B cell (primary cell): ENCODE data around the gene CNPY3.

Source experiments
- EZH2 ChIP-seq: IDR thresholded peaks from 2 replicates; pipeline ENCODE4 v1.6.1; 2012; ENCODE audit warnings: borderline replicate concordance, low read depth, mild to moderate bottlenecking, moderate library complexity, low read length; ENCODE audit not compliant: insufficient read depth, poor library complexity, severe bottlenecking
- TF ChIP-seq, protein P1 (sequence below): fragments of 200-600 bp; IDR thresholded peaks from one replicate; pipeline ENCODE4 v1.8.0; 2022; ENCODE audit warnings: antibody characterized with exemption, mild to moderate bottlenecking

DNA sequence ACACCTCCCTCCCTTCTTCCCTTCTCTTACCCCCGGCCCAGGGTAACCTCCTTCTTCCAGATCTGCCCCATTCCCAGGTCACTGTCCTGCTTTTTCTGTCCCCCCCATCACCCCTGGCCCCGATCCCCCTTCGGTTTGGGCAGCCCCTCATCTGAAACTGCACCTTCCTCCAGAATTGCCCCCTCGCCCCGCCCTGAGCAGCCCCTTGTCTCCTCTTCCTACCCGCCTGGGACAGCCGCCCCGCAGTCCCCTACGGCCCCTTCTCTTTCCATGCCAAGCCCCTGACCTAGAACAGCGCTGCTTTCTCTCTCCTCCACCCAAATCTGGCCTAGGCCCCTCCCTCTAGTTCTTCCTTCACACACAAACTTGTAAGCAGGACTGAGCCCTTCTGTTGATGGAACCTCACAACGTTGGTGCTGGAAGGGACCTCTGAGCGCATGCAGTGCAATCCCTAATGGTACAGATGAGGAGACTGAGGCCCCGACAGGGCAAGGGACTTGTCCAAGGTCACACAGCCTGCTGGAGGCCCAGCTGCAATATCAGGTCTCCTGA lies 55.7 kb downstream of the CNPY3 start:
- TF ChIP-seq, protein P1, sequence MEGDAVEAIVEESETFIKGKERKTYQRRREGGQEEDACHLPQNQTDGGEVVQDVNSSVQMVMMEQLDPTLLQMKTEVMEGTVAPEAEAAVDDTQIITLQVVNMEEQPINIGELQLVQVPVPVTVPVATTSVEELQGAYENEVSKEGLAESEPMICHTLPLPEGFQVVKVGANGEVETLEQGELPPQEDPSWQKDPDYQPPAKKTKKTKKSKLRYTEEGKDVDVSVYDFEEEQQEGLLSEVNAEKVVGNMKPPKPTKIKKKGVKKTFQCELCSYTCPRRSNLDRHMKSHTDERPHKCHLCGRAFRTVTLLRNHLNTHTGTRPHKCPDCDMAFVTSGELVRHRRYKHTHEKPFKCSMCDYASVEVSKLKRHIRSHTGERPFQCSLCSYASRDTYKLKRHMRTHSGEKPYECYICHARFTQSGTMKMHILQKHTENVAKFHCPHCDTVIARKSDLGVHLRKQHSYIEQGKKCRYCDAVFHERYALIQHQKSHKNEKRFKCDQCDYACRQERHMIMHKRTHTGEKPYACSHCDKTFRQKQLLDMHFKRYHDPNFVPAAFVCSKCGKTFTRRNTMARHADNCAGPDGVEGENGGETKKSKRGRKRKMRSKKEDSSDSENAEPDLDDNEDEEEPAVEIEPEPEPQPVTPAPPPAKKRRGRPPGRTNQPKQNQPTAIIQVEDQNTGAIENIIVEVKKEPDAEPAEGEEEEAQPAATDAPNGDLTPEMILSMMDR, result no peak
- no peak for TF ChIP-seq EZH2
